Measurements from ENCODE around the gene EIF4A3.

- TF ChIP-seq NFIC (IDR thresholded peaks at IDR 0.05; ENCODE audit: borderline replicate concordance) (no peak), GABPA (IDR thresholded peaks at IDR 0.05; ENCODE audit: low read depth) (no peak), JUND (IDR thresholded peaks at IDR 0.05) (no peak), TEAD4 (IDR thresholded peaks at IDR 0.05; ENCODE audit: borderline replicate concordance, insufficient read depth) (no peak), CTCF (IDR thresholded peaks at IDR 0.05) (no peak), EP300 (IDR thresholded peaks at IDR 0.05; ENCODE audit: borderline replicate concordance in 1 of 2, low read depth in 1 of 2, low read length in 1 of 2) (no peak), SMC3 (IDR thresholded peaks at IDR 0.05; ENCODE audit: low read depth, low read length) (no peak)
Measured at GRCh38 chr17:80099291-80100034, 47.5 kb downstream of the EIF4A3 start.
